AG04449 (cell line): ENCODE measurements around the gene MAPK9.

Experiments used
- CTCF ChIA-PET: fragments of 350-600 bp; formaldehyde crosslinking; extraction: SDS; loops from one replicate; lab custom pipeline; 2021; ENCODE audit warnings: antibody characterized with exemption; lab: Yijun Ruan, JAX
- POLR2A ChIA-PET: fragments of 400-600, 350-600 bp; formaldehyde crosslinking; extraction: SDS; loops from one replicate; lab custom pipeline; 2020; ENCODE audit warnings: antibody characterized with exemption, inconsistent platforms; lab: Yijun Ruan, JAX
- DNase-seq: peaks from one replicate; pipeline ENCODE4 v3.0.0-alpha.2; 2010; ENCODE audit warnings: low read depth, low spot score
- H3K4me3 ChIP-seq: 2 replicates; pipeline ENCODE4 v1.5.1; 2011; ENCODE audit warnings: low read depth, mild to moderate bottlenecking, control low read depth, low read length
- TF ChIP-seq, protein P1 (sequence below): IDR thresholded peaks from one replicate; pipeline ENCODE4 v1.5.1; 2011; ENCODE audit warnings: mild to moderate bottlenecking, moderate library complexity, low read length, control low read depth, inconsistent platforms; ENCODE audit not compliant: insufficient read depth; ENCODE audit errors: missing control alignments

The MAPK9 gene

DNA sequence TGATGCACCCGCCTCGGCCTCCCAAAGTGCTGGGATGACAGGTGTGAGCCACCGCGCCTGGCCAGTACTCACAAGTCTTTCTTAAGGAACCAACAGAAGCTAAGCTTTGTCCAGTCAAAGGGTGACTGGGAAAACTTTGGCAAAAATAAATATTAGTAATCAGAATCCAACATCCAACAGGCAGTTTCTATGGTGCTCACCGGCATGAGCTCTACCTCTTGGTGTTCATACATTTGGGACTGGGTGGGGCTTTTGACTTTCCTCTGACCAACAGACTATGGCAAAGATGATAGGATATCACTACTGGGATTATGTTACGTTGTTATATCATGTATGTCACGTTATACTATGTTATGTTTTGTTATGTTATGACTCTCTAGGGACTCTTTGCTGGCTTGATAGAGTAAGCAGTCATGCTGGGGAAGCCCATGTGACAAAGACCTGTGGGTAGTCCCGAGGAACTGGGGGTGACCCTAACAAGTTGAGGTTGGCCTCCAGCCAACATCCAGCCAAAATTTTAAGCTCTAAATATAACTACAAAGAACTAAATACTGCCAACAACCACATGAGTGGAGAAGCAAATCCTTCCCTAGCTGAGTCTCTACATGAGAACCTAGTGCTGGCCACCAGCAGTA lies 88.8 kb downstream of the MAPK9 start:
- TF ChIP-seq, protein P1, sequence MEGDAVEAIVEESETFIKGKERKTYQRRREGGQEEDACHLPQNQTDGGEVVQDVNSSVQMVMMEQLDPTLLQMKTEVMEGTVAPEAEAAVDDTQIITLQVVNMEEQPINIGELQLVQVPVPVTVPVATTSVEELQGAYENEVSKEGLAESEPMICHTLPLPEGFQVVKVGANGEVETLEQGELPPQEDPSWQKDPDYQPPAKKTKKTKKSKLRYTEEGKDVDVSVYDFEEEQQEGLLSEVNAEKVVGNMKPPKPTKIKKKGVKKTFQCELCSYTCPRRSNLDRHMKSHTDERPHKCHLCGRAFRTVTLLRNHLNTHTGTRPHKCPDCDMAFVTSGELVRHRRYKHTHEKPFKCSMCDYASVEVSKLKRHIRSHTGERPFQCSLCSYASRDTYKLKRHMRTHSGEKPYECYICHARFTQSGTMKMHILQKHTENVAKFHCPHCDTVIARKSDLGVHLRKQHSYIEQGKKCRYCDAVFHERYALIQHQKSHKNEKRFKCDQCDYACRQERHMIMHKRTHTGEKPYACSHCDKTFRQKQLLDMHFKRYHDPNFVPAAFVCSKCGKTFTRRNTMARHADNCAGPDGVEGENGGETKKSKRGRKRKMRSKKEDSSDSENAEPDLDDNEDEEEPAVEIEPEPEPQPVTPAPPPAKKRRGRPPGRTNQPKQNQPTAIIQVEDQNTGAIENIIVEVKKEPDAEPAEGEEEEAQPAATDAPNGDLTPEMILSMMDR, result no peak
- no peak overlapping the region for H3K4me3 ChIP-seq
- ChIA-PET POLR2A (no interaction called here), CTCF (interaction anchor here (1.3 kb wide), 1 partner anchor 268 kb away, joined by 4 read pairs; no protein-coding TSS in a partner anchor)
- DNase-seq, result no peak

DNA sequence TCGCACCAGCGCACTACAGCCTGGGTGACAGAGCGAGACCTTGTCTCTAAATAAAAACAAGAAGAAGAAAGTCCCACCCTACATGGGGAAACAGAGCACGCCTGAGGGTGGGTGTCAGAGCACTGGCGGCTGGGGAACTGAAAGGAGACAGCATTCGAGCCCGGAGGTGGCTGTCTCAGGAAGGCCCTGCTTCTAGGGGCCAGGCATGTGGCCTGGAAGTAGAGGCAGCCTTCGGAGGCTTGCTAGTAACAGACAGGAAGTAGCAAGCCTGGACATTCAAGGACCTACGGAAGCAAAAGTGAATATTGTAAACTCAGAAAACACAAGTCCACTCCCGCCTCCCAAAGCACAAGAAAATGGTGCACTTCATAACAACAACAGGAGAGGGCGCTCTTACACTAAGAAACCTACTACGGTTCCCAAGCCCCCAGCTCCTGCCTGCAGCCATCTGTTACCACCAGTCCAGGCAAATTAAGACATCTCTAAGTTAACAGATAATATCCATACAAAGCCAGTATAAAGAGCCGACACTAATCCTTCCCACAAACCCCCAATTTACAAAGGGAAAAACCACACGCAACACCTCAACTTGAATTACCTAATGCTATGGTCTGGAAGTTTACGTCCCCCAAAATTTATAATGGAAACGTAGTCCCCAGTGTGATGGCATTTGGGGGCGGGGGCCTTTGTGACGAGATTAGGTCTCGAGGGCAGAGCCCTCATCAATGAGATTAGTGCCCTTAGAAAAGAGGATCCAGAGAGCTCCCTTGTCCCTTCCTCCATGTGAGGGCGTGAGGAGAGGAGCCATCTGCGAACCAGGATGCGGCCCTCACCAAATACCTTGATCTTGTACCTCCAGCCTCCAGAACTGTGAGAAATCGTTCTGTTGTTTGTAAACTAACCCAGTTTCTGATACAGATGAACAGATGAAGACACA lies 90.6 kb downstream of the MAPK9 start:
- CTCF ChIA-PET, result interaction anchor here (1.3 kb wide), 1 partner anchor 270 kb away, joined by 4 read pairs; no protein-coding TSS in a partner anchor

DNA sequence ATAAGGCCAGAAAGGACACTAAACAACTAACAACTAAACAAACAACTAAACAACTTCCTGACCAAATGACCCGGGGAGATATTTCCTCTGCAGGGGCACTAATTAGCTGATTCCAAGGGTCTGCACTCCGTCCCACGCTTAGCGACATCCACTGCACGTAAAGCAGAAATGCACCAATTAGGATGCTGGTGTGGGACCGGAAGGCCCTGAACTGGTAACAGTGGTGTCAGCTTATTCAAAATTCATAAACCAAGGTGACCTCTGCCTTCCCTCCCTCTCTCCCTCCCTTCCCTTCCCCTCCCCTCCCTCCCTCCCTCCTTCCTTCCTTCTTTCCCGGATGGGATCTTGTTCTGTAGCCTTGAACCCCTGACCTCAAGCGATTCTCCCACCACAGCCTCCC lies 92.5 kb downstream of the MAPK9 start:
- ChIA-PET POLR2A (interaction anchor here (0.7 kb wide), 1 partner anchor 49 kb away, joined by 3 read pairs; no protein-coding TSS in a partner anchor), CTCF (interaction anchor here (1.9 kb wide), 1 partner anchor 9 kb away, joined by 6 read pairs; the partner anchor contains the start of gene RASGEF1C)
- no peak for DNase-seq
- TF ChIP-seq, protein P1, result no peak
- no peak overlapping the region for H3K4me3 ChIP-seq

More for the DNA sequence above, 90.6 kb downstream of the MAPK9 start:
- POLR2A ChIA-PET, result no interaction called here
- no peak for DNase-seq
- no peak overlapping the region for H3K4me3 ChIP-seq
- TF ChIP-seq, protein P1, result no peak

DNA sequence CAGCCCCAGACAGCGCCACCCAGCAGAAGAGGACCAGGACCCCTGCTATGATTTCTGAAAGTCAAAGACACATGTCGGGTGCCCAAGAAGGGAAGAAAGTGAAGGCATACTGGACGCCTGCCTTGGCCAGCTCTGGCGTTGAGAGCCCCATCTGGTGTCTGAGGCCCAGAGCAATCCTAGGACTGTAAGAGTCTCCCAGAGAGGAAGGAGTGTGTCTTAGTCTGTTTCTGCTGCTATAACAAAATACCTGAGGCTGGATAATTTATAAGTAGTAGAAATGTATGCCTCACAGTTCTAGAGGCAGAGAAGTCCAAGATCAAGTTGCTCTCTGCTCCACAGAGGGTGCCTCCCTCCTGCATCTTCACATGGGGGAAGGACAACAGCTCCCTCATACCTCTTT lies 93.7 kb downstream of the MAPK9 start:
- no peak for DNase-seq

DNA sequence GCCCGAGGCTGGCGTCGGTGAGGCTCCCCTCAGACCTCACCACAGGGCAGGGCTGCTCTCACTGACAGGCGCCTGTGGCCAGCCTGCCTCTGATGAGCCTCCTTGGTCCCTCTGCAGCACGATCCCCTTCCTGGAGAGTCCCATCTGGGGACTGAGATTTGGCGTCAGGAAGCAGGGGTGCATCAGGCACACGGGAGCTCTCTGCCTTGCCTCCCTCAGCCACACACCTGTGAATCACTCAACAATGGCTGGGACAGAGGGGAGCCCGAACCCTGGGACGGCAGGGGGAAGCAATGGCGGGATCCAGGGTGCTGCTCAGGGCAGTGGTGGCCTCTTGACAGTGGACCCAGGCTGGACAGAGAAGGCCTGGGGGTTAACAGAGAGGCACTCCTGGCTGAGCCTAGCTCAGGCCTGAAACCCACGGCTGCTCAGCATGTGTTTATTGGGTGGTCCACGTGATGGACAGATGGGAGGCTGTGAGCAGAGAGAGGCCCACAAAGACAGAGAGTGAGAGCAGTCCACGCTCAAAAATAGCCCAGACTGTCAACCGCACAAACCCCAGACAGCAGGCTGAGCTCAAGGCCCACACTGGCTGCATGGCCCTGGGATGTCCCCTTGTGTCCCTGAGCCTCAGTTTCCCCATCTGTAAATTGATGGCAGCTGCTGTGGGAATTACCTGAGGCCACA lies 94.7 kb downstream of the MAPK9 start:
- ChIA-PET POLR2A (no interaction called here), CTCF (no interaction called here)
- H3K4me3 ChIP-seq, result no peak overlapping the region
- DNase-seq, result no peak
- TF ChIP-seq, protein P1, result no peak

More for the DNA sequence above, 93.7 kb downstream of the MAPK9 start:
- TF ChIP-seq, protein P1, result no peak
- ChIA-PET CTCF (interaction anchor here (1.9 kb wide), 1 partner anchor 10 kb away, joined by 6 read pairs; the partner anchor contains the start of gene RASGEF1C), POLR2A (no interaction called here)
- no peak overlapping the region for H3K4me3 ChIP-seq
